Measurements from ENCODE around the gene GSK3B.

The GSK3B gene

GRCh38 chr3:119883461-119884160, 210.6 kb downstream of the GSK3B start:
- no peak for DNase-seq (ENCODE audit: low read depth)

- no peak for DNase-seq (ENCODE audit: low read depth)
Measured at GRCh38 chr3:119880966-119881365, 213.3 kb downstream of the GSK3B start.

- DNase-seq (ENCODE audit: low read depth), result no peak
Measured at GRCh38 chr3:119873646-119874045, 220.6 kb downstream of the GSK3B start.

- no peak for DNase-seq (ENCODE audit: low read depth)
Measured at GRCh38 chr3:119872773-119873172, 221.5 kb downstream of the GSK3B start.

- no peak for DNase-seq (ENCODE audit: low read depth)
Measured at GRCh38 chr3:119871571-119871970, 222.7 kb downstream of the GSK3B start.

GRCh38 chr3:119870512-119870911, 223.7 kb downstream of the GSK3B start:
- DNase-seq (ENCODE audit: low read depth), result no peak

DNA sequence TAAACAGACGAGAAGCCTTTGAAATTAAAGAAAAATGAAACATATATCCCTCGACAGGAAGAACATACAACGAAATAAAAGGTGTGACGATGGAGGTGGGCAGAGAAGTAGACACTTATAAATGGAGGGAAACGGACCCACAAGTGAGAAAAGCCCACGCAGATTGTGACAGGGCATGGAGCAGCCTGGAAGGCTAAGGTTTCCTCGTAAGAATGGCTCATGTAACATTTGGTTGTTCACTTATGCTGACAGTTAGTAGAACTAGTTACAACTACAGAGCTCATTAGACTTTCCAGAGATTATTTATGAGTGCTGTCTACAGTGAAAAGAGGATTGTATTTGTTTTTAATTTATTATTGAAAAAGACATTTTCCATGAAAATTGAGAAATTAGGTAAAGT, 229.8 kb downstream of the GSK3B start:
- no peak for DNase-seq (ENCODE audit: low read depth)

DNA sequence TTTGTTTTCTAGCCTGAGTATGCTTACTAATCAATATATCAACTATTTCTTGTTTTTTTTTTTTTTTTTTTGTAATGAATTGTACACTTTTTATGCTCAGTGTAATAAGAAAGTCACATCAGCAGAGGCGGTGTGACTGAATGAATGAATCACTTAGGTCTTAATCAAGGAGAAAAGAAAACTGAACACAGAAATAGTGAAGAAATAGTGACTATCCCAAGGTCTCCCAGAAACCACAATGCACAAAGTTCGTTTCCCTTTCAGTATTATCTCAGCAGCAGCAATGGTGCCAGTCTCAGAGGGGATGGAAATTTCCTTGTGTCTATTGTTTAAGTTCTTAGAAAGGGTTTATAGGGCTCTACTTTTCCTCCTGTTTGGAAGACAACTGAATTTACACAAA, 231.6 kb downstream of the GSK3B start:
- DNase-seq (ENCODE audit: low read depth), result no peak

- DNase-seq (ENCODE audit: low read depth), result no peak
Measured at GRCh38 chr3:119861681-119862080, 232.6 kb downstream of the GSK3B start.

- no peak for DNase-seq (ENCODE audit: low read depth)
Measured at GRCh38 chr3:119859728-119860127, 234.5 kb downstream of the GSK3B start.

GRCh38 chr3:119858957-119859356, 235.3 kb downstream of the GSK3B start:
- DNase-seq (ENCODE audit: low read depth), result no peak

DNA sequence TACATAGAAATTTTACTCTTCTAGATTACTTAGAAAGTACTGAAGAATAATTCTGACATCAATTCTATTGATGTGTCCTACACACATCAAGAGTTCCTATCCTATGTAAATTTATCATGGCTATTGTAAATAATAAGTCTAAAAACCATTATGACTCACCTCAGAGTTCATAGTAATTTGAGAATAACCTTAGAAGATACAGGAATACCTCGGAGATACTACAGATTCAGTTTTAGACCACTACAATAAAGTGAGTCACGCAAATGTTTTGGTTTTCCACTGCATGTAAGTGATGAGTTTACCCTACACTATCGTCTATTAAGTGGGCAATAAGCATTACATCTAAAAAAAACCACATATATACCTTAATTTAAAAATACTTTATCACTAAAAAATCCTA, 237.6 kb downstream of the GSK3B start:
- no peak for DNase-seq (ENCODE audit: low read depth)

GRCh38 chr3:119849126-119849525, 245.1 kb downstream of the GSK3B start:
- DNase-seq (ENCODE audit: low read depth), result no peak

GRCh38 chr3:119841808-119842471, 252.3 kb downstream of the GSK3B start:
- DNase-seq (ENCODE audit: low read depth), result no peak

- no peak for DNase-seq (ENCODE audit: low read depth)
Measured at GRCh38 chr3:119835556-119835955, 258.7 kb downstream of the GSK3B start.

DNA sequence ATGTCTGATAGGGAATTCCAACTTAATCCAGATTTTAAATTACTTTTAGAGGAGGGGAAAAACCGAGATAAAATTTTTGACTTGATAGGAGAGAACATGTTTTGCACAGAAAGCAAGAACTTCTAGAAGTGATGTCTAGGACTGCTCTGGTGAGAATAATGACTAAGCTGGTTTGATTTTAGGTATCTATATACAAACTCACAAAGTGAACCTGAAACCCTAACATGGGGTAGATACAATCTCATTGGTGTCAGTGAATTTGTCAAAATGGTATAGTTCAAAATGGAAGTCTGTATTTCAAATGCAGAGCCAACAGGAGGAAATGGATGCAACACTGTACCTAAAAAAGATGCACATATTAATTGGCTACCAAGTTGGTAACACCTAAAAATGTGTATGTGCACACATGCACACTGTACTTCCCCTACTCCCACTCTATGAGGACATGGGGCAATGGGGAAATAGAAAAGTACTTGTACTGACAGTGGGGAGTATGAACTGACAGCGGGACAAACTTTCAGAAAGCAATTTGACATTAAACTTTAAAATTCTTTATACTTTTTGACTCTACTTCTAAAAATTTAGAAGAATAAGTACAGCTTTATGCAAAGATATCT, 259.4 kb downstream of the GSK3B start:
- no peak for DNase-seq (ENCODE audit: low read depth)

- no peak for DNase-seq (ENCODE audit: low read depth)
Measured at GRCh38 chr3:119831941-119832371, 262.3 kb downstream of the GSK3B start.

- DNase-seq (ENCODE audit: low read depth), result no peak
Measured at GRCh38 chr3:119831022-119831421, 263.2 kb downstream of the GSK3B start.

DNA sequence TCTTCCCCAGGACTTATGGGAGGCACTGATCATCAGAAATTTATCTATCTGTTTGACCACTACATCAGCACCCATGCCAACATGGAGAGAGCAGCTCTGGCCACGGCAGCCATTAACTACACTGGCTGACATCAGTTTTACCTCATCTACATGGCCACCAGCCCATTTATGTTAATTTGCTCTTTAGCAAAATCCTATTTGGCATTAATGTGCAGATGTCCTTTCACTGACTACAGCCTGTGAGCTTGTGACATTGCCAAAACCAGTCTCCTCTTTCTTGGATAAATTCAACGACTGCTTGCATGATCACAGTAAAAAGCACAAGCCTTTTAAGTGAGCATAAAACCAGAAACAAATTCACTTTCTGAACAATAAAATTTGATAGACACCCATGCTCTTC, 264.8 kb downstream of the GSK3B start:
- no peak for DNase-seq (ENCODE audit: low read depth)

DNA sequence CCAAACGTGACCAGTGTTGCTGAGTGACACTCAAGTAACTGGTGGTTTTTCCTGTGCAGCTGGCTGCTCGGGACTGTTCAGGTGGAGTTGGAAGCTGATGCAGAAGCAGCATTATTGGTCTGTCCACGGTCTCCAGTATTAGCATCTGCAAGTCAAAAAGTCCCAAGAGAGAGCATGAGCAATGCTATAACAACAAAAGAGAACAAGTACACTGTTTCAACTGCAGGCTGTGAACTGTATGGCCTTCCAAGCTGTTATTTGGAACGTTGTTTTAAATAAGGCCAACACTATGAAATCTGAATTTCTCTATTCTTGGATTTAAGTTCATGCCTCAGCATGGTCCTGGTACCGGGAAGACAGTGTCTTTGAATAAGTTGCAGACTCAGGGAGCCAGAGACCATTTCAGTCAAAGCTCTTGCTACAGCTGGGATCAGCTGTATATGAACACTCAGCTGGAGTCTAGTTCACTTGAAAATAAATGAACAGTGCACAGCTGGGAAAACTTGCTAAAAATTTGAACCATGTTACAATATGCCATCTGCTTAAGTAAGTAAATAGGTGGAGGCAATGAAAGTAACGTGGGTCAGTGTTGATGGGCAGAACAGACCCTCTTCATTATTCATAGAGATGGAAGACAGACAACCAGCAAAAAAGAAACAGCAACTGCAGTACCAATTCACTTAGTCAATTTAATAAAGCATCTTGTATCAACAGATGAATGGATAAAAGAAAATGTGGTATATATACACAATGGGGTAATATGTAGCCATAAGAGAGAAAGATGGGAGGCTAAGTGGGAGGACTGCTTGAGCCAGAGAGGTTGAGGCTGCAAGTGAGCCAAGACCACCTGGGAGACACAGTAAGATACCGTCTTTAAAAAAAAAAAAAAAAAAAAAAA, 267.3 kb downstream of the GSK3B start:
- no peak for DNase-seq (ENCODE audit: low read depth)

DNA sequence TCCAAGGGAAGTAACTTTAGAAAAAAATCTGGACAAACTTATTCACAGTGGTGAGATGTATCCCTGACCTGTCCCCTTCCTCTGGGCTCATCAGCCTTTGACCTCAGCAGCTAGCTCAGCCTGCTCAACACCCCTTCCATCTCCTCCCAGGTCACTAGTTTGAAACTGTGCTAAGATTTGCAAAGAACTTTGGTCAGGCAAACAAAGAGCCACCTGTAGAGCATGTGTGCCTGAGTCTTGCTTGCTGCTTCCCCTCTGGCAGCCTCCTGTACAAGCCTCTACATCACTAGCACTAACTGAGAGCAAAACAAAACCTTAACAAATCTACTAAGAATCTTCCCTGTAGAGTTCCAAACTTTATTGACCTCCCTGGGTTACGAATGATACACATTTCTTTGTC, 268.4 kb downstream of the GSK3B start:
- DNase-seq (ENCODE audit: low read depth), result no peak

GRCh38 chr3:119819806-119820205, 274.4 kb downstream of the GSK3B start:
- DNase-seq (ENCODE audit: low read depth), result no peak
